DND-41 (cell line): ENCODE results near the gene TEX22.

Source experiments
- ATAC-seq: fragments of 200-7000 bp; cut with Tn5 transposase; 3 replicates; pipeline ENCODE4 v1.9.1; 2021; ENCODE audit warnings: low read depth; ENCODE audit not compliant: insufficient read depth
- DNase-seq: peaks from one replicate; pipeline ENCODE4 v3.0.0-alpha.2; 2020
- H2AFZ ChIP-seq: 2 replicates; pipeline ENCODE4 v1.6.0; 2012; ENCODE audit warnings: low read depth, low read length
- H3K27ac ChIP-seq: 2 replicates; pipeline ENCODE4 v1.5.1; 2012; ENCODE audit warnings: low read length, inconsistent platforms
- H3K27me3 ChIP-seq: fragments of 200-600 bp; sonication (generic); 2 replicates; pipeline ENCODE4 v1.6.0; 2012; ENCODE audit warnings: low read length, mild to moderate bottlenecking, inconsistent platforms; ENCODE audit not compliant: insufficient read depth, poor library complexity
- H3K36me3 ChIP-seq: 2 replicates; pipeline ENCODE4 v1.5.1; 2012; ENCODE audit warnings: low read length, inconsistent platforms; ENCODE audit not compliant: insufficient read depth
- H3K4me1 ChIP-seq: 2 replicates; pipeline ENCODE4 v1.5.1; 2012; ENCODE audit warnings: mild to moderate bottlenecking, low read length; ENCODE audit not compliant: insufficient read depth
- H3K4me2 ChIP-seq: 2 replicates; pipeline ENCODE4 v1.6.0; 2012; ENCODE audit warnings: mild to moderate bottlenecking, moderate library complexity, low read length, inconsistent platforms; ENCODE audit not compliant: insufficient read depth
- H3K4me3 ChIP-seq, 2 experiments: fragments of 200-600 bp in 1 of 2; shearing (Covaris generic) in 1 of 2; 2 replicates each; pipeline ENCODE4 v1.5.1; 2012 to 2016; ENCODE audit warnings: inconsistent platforms in 2 of 2, low read length in 2 of 2, mild to moderate bottlenecking in 2 of 2, low read depth in 1 of 2, moderate library complexity in 1 of 2
- H3K79me2 ChIP-seq: 2 replicates; pipeline ENCODE4 v1.6.0; 2012; ENCODE audit warnings: low read length, inconsistent platforms; ENCODE audit not compliant: insufficient read depth
- H3K9ac ChIP-seq: 2 replicates; pipeline ENCODE4 v1.6.0; 2012; ENCODE audit warnings: low read depth, mild to moderate bottlenecking, inconsistent platforms, low read length, moderate library complexity
- H3K9me3 ChIP-seq: 2 replicates; pipeline ENCODE4 v1.5.1; 2012; ENCODE audit warnings: low read length, moderate library complexity, mild to moderate bottlenecking, inconsistent platforms; ENCODE audit not compliant: insufficient read depth, severe bottlenecking
- H4K20me1 ChIP-seq: 2 replicates; pipeline ENCODE4 v1.6.0; 2012; ENCODE audit warnings: low read length; ENCODE audit not compliant: insufficient read depth
- CTCF ChIP-seq: IDR thresholded peaks from 2 replicates; pipeline ENCODE4 v1.5.1; 2012; ENCODE audit warnings: borderline replicate concordance, low read length, moderate library complexity, mild to moderate bottlenecking; ENCODE audit not compliant: poor library complexity, severe bottlenecking; ENCODE audit errors: extremely low read depth
- EZH2 ChIP-seq: IDR thresholded peaks from 3 replicates; pipeline ENCODE4 v1.6.1; 2012; ENCODE audit warnings: borderline replicate concordance, low read depth, mild to moderate bottlenecking, moderate library complexity, low read length, inconsistent platforms; ENCODE audit not compliant: severe bottlenecking

TEX22 gene

GRCh38 chr14:105414456-105415371 lies 16.4 kb downstream of the TEX22 start:
- ATAC-seq, result peak; percentile 84

DNA sequence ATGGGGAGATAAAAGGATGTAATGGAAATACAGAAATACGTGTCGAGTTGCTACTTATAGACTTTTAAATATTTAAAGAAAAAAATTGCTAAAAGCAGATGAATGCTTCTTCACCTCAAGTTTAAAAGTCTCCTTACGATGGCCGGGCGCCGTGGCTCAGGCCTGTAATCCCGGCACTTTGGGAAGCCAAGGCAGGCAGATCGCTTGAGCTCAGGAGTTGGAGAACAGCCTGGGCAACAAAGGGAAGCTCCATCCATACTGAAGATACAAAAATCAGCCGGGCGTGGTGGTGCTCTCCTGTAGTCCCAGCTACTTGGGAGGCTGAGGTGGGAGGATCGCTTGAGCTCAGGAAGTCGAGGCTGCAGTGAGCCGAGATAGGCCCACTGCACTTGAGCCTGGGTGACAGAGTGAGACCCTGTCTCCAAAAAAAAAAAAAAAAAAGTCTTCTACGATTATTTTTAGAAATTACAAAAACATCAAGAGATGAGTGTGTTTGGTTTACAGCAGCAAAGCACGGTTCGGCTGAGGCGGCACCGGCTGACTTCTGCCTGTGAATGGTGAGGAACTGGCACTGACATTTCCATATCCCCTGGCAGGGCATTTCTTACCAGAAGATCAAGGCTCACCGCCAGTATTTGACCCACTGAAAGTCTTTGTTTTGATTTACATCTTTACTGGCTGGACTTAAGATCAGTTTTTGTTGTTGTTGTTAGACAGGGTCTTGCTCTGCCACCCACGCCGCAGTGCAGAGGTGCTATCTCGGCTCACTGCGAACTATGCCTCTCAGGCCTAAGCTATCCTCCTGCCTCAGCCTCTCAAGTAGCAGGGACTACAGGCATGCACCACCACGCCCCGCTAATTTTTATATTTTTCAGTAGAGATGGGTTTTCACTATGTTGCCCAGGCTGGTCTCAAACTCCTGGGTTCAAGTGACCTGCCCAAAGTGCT lies 17.4 kb downstream of the TEX22 start:
- H3K9ac ChIP-seq, result peak overlapping the region; percentile 73

More at GRCh38 chr14:105414456-105415371, 16.4 kb downstream of the TEX22 start:
- Histone ChIP-seq H3K27me3 (no peaks in the 10 kb centered on the region), H4K20me1 (no peaks in the 10 kb centered on the region), H2AFZ (peak overlapping the region; percentile 92), H3K36me3 (peaks cover 3% of the 10 kb centered on the region; the same call in 1 of the 2 replicates), H3K9me3 (no peaks in the 10 kb centered on the region), H3K79me2 (peaks cover 13% of the 10 kb centered on the region), H3K4me2 (peak overlapping the region; percentile 88), H3K9ac (peak overlapping the region; percentile 73), H3K27ac (peak overlapping the region; percentile 77), H3K4me3 (peak overlapping the region; percentile 31 to 71; a peak in 3 of 4 replicates), H3K4me1 (peaks cover 36% of the 10 kb centered on the region)
- DNase-seq, result peak; percentile 77
- no peak for TF ChIP-seq EZH2
- TF ChIP-seq CTCF, result peak; percentile 80

GRCh38 chr14:105416671-105417070 lies 18.3 kb downstream of the TEX22 start:
- Histone ChIP-seq H3K36me3 (peaks cover 17% of the 10 kb centered on the region), H3K27me3 (no peaks in the 10 kb centered on the region), H2AFZ (no peak overlapping the region), H3K4me2 (no peak overlapping the region), H3K27ac (no peak overlapping the region), H3K9me3 (no peaks in the 10 kb centered on the region), H4K20me1 (peaks cover 12% of the 10 kb centered on the region), H3K79me2 (peaks cover 29% of the 10 kb centered on the region), H3K9ac (no peak overlapping the region), H3K4me1 (peaks cover 49% of the 10 kb centered on the region), H3K4me3 (no peak overlapping the region)
- DNase-seq (no peak), ATAC-seq (no peak)
- TF ChIP-seq EZH2 (no peak), CTCF (no peak)

More for the DNA sequence above, 17.4 kb downstream of the TEX22 start:
- Histone ChIP-seq H3K79me2 (peaks cover 20% of the 10 kb centered on the region), H3K4me1 (peaks cover 40% of the 10 kb centered on the region), H2AFZ (peak overlapping the region; percentile 92), H3K27me3 (no peaks in the 10 kb centered on the region), H3K9me3 (no peaks in the 10 kb centered on the region), H3K27ac (peak overlapping the region; percentile 77), H3K36me3 (peaks cover 8% of the 10 kb centered on the region; the same call in 1 of the 2 replicates), H4K20me1 (peaks cover 3% of the 10 kb centered on the region), H3K4me3 (peak overlapping the region; percentile 31 to 71; a peak in 3 of 4 replicates), H3K4me2 (peak overlapping the region; percentile 88)
- no peak for DNase-seq
- no peak for ATAC-seq
- TF ChIP-seq EZH2 (no peak), CTCF (no peak)
